Inflammatory macrophage treated with lipopolysaccharide for 1 hour (primary cell): ENCODE results near the gene GNG8.

Source experiments
- DNase-seq, 2 donors: peaks; one replicate each; pipeline ENCODE4 v3.0.0-alpha.2; 2020 to 2022

Gene GNG8

GRCh38 chr19:46601318-46602224 lies 34.4 kb downstream of the GNG8 start, which contains the start of gene CALM3:
TSS of gene CALM3 (plus strand) at chr19:46601330. CDS start at chr19:46601435, 105 bp downstream.
- DNase-seq, result no peak

GRCh38 chr19:46600384-46601317 lies 35.4 kb downstream of the GNG8 start:
- DNase-seq, result peak; percentile 93 to 99

GRCh38 chr19:46599716-46600373 lies 36.2 kb downstream of the GNG8 start:
- DNase-seq, result no peak

GRCh38 chr19:46598372-46598917 lies 37.6 kb downstream of the GNG8 start:
- no peak for DNase-seq

GRCh38 chr19:46596008-46596407 lies 40.0 kb downstream of the GNG8 start:
- DNase-seq, result peak in 1 of 2 donors; percentile 49

GRCh38 chr19:46591870-46592269 lies 44.1 kb downstream of the GNG8 start:
- DNase-seq, result peak; percentile 40 to 58

GRCh38 chr19:46591254-46591653 lies 44.7 kb downstream of the GNG8 start:
- no peak for DNase-seq

GRCh38 chr19:46587861-46588260 lies 48.1 kb downstream of the GNG8 start:
- no peak for DNase-seq

- no peak for DNase-seq
Observed at GRCh38 chr19:46586294-46586693, 49.7 kb downstream of the GNG8 start.

- no peak for DNase-seq
Observed at GRCh38 chr19:46585539-46585938, 50.5 kb downstream of the GNG8 start.
